Breast epithelium (tissue), 3 donors: ENCODE data around the gene SFMBT2.

ENCODE experiments used
- CTCF ChIP-seq, 3 donors: fragments of 450-650 bp; IDR thresholded peaks; one replicate each; pipeline ENCODE4 v1.5.1; 2016 to 2017; ENCODE audit warnings: antibody characterized with exemption in 3 of 3, mild to moderate bottlenecking in 3 of 3, moderate library complexity in 3 of 3
- POLR2A ChIP-seq: fragments of 450-650 bp; IDR thresholded peaks from one replicate; pipeline ENCODE4 v1.6.1; 2016; ENCODE audit warnings: antibody characterized with exemption, mild to moderate bottlenecking, moderate library complexity
- POLR2AphosphoS5 ChIP-seq, 3 donors: sonication (generic); formaldehyde crosslinking; IDR thresholded peaks; one replicate each; pipeline ENCODE4 v1.6.1; 2017; ENCODE audit warnings: antibody characterized with exemption in 3 of 3

GRCh38 chr10:7410862-7411670 lies at the start of gene SFMBT2:
- TF ChIP-seq CTCF (IDR thresholded peaks at IDR 0.05) (no peak), POLR2AphosphoS5 (IDR thresholded peaks at IDR 0.05) (peak in 2 of 3 donors; percentile 25 to 45), POLR2A (no peak)
